Duodenal mucosa (tissue), 2 donors: ENCODE measurements around the gene TTBK2.
A peak's percentile ranks its signal among the peaks of the same experiment; 100 is the strongest.

ENCODE experiments used
- H3K27ac ChIP-seq: one replicate; pipeline ENCODE4 v1.7.0; 2013; ENCODE audit warnings: low read depth, low read length
- H3K27me3 ChIP-seq, 2 donors: one replicate each; pipeline ENCODE4 v1.7.0; 2013; ENCODE audit warnings: low read length in 2 of 2, control low read depth in 1 of 2; ENCODE audit not compliant: insufficient read depth in 2 of 2, control insufficient read depth in 1 of 2
- H3K36me3 ChIP-seq, 2 donors: one replicate each; pipeline ENCODE4 v1.7.0; 2013; ENCODE audit warnings: low read length in 2 of 2, control low read depth in 1 of 2; ENCODE audit not compliant: insufficient read depth in 2 of 2, control insufficient read depth in 1 of 2
- H3K4me1 ChIP-seq, 2 donors: one replicate each; pipeline ENCODE4 v1.7.0; 2013; ENCODE audit warnings: low read length in 2 of 2, control low read depth in 1 of 2; ENCODE audit not compliant: insufficient read depth in 2 of 2, control insufficient read depth in 1 of 2
- H3K4me3 ChIP-seq, 2 donors: one replicate each; pipeline ENCODE4 v1.7.0; 2013; ENCODE audit warnings: low read length in 2 of 2, low read depth in 1 of 2
- H3K9ac ChIP-seq, 2 donors: one replicate each; pipeline ENCODE4 v1.7.0; 2013; ENCODE audit warnings: low read length in 2 of 2, low read depth in 1 of 2
- H3K9me3 ChIP-seq, 2 donors: one replicate each; pipeline ENCODE4 v1.7.0; 2013; ENCODE audit warnings: low read length in 2 of 2, control low read depth in 1 of 2; ENCODE audit not compliant: control insufficient read depth in 1 of 2

The TTBK2 gene

GRCh38 chr15:42931702-42932486 is 11.3 kb upstream of the TTBK2 start:
- Histone ChIP-seq H3K9me3 (no peaks in the 10 kb centered on the region), H3K27ac (no peak overlapping the region), H3K4me3 (no peak overlapping the region), H3K4me1 (no peaks in the 10 kb centered on the region), H3K9ac (no peak overlapping the region), H3K27me3 (no peaks in the 10 kb centered on the region), H3K36me3 (no peaks in the 10 kb centered on the region)

DNA sequence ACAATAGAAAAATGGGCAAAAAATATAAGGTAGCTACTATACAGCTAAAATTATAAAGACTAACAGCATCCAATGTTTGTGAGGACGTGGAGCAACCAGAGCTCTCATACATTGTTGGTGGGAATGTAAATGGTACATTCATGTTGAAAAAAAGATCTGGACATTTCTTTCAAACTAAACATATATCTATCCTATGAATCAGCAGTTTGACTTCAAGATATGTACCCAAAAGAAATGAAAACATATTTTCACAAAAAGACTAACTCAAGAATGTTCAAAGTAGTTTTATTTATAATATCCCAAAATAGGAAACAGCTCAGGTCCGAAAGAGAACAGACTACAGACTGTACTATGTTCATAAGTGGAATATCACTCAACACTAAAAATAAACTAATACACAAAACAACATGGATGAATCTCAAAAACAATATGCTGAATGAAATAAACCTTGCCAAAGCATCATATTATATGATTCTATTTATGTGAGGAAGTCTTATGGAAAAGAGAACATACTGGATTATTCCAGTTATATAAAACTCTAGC is 8.8 kb upstream of the TTBK2 start:
- H3K36me3 ChIP-seq, result no peaks in the 10 kb centered on the region
- no peaks in the 10 kb centered on the region for H3K9me3 ChIP-seq
- no peaks in the 10 kb centered on the region for H3K27me3 ChIP-seq
- H3K4me3 ChIP-seq, result no peak overlapping the region
- H3K9ac ChIP-seq, result no peak overlapping the region
- no peak overlapping the region for H3K27ac ChIP-seq
- no peaks in the 10 kb centered on the region for H3K4me1 ChIP-seq

GRCh38 chr15:42921342-42921731 is 759 bp upstream of the TTBK2 start:
- peak overlapping the region; percentile 78 to 84 for H3K4me3 ChIP-seq
- peak overlapping the region; percentile 49 to 55 for H3K9ac ChIP-seq
- H3K27ac ChIP-seq, result no peak overlapping the region
- no peaks in the 10 kb centered on the region for H3K9me3 ChIP-seq
- no peaks in the 10 kb centered on the region for H3K27me3 ChIP-seq
- peaks cover 9% of the 10 kb centered on the region in 2 donors for H3K4me1 ChIP-seq
- no peaks in the 10 kb centered on the region for H3K36me3 ChIP-seq

DNA sequence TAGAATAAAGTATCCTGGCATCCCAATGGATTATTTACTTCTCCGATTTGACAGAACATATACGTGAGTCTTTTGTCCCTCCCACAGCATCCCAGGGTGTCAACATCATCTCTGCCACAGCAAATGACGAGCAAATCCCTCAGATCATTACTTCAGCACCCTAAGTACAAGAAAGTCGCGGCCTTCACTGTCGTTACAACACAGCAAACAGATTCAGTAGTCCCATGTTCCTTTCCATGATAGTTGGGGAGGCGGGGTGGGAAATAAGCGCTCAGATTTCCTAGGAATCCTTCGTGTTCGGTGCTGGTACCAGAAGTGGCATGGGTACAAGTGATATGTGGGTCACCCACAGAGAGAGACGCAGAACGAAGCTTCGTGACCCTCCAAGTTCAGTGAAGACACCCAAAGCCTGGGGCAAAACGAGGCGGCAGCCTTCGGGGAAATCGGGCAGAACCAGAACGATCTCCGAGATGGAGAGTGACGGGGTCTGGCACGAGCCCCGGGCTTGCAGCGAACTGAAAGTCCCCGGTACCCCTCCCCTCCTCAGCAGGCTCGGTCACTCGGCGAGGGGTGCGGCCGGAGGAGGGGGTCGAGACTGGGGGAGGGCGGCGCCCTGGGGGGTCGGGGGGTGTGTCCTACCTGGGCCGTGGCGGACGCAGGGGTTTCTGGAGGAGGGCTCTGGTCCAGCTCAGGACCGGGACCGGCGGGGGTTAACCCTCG is 619 bp downstream of the TTBK2 start:
- peak overlapping the region; percentile 55 to 68 for H3K9ac ChIP-seq
- H3K4me3 ChIP-seq, result peak overlapping the region; percentile 78 to 84
- no peaks in the 10 kb centered on the region for H3K27me3 ChIP-seq
- no peaks in the 10 kb centered on the region for H3K36me3 ChIP-seq
- peak overlapping the region; percentile 61 for H3K27ac ChIP-seq
- H3K9me3 ChIP-seq, result no peaks in the 10 kb centered on the region
- H3K4me1 ChIP-seq, result peaks cover 9% of the 10 kb centered on the region in 2 donors

DNA sequence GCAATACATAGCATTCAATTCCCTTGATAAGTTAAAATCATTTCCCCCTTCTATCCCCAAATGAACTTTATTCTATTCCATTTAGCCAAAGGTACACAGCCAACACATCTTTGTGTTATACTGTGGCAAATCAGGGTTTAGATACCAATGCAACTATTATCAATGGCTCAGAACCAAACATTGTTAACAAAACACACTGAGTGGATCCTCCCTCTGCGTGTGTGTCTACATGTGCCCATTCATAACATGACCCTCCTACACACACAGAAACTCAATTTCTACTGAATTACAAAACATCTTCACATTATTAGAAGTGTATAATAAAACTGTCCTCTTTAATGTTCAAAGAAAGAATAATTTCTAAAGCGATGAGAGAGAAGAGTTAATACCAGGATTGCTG is 1.3 kb downstream of the TTBK2 start:
- peaks cover 9% of the 10 kb centered on the region in 2 donors for H3K4me1 ChIP-seq
- peak overlapping the region; percentile 55 to 68 for H3K9ac ChIP-seq
- no peaks in the 10 kb centered on the region for H3K9me3 ChIP-seq
- no peaks in the 10 kb centered on the region for H3K27me3 ChIP-seq
- no peak overlapping the region for H3K27ac ChIP-seq
- H3K36me3 ChIP-seq, result no peaks in the 10 kb centered on the region
- peak overlapping the region; percentile 78 to 84 for H3K4me3 ChIP-seq

GRCh38 chr15:42918047-42918446 is 2.5 kb downstream of the TTBK2 start:
- Histone ChIP-seq H3K4me3 (no peak overlapping the region), H3K27ac (no peak overlapping the region), H3K27me3 (no peaks in the 10 kb centered on the region), H3K36me3 (no peaks in the 10 kb centered on the region), H3K9me3 (no peaks in the 10 kb centered on the region), H3K9ac (no peak overlapping the region), H3K4me1 (peaks cover 9% of the 10 kb centered on the region in 2 donors)

GRCh38 chr15:42915654-42916315 is 4.8 kb downstream of the TTBK2 start:
- Histone ChIP-seq H3K27me3 (no peaks in the 10 kb centered on the region), H3K4me1 (peaks cover 9% of the 10 kb centered on the region in 2 donors), H3K4me3 (no peak overlapping the region), H3K9me3 (no peaks in the 10 kb centered on the region), H3K36me3 (no peaks in the 10 kb centered on the region), H3K27ac (no peak overlapping the region), H3K9ac (no peak overlapping the region)

GRCh38 chr15:42914728-42915497 is 5.7 kb downstream of the TTBK2 start:
- Histone ChIP-seq H3K4me3 (peak overlapping the region in 1 of 2 donors; percentile 18), H3K4me1 (peaks cover 8 to 9% of the 10 kb centered on the region in 2 donors), H3K27me3 (no peaks in the 10 kb centered on the region), H3K27ac (no peak overlapping the region), H3K36me3 (no peaks in the 10 kb centered on the region), H3K9ac (no peak overlapping the region), H3K9me3 (no peaks in the 10 kb centered on the region)

DNA sequence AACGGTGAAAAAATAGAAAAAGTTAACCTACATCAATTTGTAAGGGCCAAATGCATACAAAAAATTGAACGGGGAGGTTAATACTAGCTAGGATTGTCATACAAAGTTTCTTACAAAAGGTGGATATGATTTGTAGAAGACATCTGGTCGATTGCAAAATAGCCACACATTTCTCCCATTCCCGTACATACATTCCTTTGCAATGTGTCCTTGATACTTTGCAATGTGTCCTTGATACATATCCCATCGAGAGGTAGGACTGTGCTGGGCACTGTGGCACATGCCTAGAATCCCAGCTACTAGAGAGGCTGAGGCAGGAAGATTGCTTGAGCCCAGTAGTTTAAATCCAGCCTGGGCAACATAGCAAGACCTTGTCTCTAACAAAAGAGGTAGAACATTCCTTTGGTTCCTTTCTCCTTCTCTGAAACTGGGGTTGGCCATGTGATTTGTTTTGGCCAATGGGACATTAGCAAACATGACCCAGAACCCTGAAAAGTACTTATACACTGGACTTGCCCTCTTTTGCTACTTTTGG is 9.5 kb downstream of the TTBK2 start:
- H3K9ac ChIP-seq, result no peak overlapping the region
- no peaks in the 10 kb centered on the region for H3K27me3 ChIP-seq
- H3K27ac ChIP-seq, result no peak overlapping the region
- H3K9me3 ChIP-seq, result no peaks in the 10 kb centered on the region
- H3K4me3 ChIP-seq, result no peak overlapping the region
- no peaks in the 10 kb centered on the region for H3K4me1 ChIP-seq
- no peaks in the 10 kb centered on the region for H3K36me3 ChIP-seq
